Activated CD8-positive, alpha-beta memory T cell treated with anti-CD3 and anti-CD28 coated beads for 1 hour (primary cell): Measurements from ENCODE around the gene RBM6.
A peak's percentile ranks its signal among the peaks of the same experiment; 100 is the strongest.
"Not testable (repeated sequence)": the region's sequence is repeated elsewhere in the genome, so short reads cannot be mapped to it uniquely, and the experiment has no call there.

Source experiments
- DNase-seq, 2 donors: peaks; one replicate each; pipeline ENCODE4 v3.0.0-alpha.2; 2020; ENCODE audit warnings: low read depth in 1 of 2; ENCODE audit errors: extremely low read depth in 1 of 2

RBM6 gene

DNA sequence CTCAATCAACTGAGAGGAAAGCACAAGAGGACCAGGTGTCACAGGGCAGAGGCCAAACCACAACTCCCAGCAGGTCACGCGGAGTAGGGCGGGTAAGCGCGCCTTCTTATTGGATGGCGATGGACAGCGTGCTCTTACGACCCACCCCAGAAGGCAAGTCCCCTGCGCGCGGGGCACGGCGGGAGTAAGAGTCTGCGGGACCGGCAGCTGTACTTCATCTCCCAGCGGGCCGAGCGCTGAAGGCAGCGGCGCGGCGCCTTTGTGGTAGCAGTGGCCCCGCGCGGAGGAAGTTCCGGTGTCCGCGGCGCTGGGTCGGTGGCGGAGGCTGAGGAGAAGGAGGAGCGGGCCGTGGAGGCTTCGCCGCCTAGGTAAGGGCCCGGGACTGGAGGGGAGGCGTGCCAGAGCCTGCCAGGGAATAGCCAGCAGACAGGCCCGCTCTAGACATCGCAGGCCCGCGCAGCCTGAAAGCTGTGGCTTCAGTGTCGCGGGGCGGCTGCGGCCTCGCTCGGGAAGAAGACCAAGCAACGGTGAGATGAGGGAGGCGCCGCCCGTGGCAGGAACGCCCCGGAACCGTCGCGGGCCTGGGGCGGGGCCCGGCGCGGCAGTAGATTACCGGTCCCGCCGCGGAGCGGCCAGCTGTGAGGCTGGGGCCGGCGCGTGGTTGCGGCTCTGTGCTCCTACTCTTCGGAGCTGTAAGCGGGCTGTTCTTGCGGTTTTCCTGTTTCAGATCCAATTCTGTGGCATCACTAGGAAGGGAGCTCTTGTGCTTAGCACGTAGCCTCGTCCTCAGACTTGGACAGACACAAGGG lies at the start of gene RBM6:
TSS of gene RBM6 (plus strand) at position 293 of the 809 bp plus-strand sequence. CDS start 22,492 bp downstream, outside the sequence.
- DNase-seq, result peak; percentile 82 to 86

- DNase-seq, result no peak
Observed at GRCh38 chr3:49895791-49896190, 44.2 kb upstream of the RBM6 start.

DNA sequence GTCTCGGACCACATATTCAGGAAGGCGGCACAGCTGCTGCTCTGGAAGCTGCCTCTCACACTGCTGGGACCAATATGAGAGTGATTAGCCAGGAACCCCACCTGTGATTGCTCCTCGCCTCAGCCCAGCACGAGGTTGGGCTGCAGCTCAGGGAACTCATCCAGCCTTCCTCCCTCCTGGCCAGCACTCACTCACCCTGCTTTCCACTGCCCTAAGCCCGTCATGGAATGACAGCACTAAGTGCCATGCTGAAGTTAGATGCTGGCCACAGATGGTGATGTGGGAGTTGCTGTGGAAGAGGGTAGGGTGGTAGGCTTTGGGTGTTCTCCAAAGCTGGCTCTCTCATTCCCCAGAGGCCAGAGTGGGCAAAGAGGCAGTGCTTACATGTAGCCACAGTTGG lies 43.6 kb upstream of the RBM6 start:
- no peak for DNase-seq

DNA sequence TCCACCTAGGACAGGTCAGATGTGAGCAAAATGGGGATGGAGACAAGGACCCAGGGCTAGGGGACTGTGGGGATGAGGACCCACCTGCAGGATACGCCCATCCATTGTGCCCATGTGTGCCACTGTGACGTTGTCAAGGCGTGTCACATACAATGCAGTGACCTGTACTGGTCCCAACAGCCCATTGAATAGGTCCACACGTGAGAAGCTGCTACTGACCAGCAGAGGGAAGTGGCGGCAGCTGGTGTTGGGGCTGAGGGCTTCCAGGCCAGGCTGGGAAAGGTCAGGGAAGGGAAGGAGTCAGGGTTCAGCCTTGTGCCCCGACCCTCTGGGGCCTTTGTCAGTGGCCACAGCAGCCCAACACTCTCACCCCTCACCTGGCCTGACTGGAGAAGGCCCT lies 41.0 kb upstream of the RBM6 start:
- DNase-seq, result no peak

GRCh38 chr3:49899815-49900214 lies 40.1 kb upstream of the RBM6 start:
- no peak for DNase-seq

GRCh38 chr3:49900491-49901153 lies 39.3 kb upstream of the RBM6 start:
- DNase-seq, result no peak

GRCh38 chr3:49901366-49902339 lies 38.3 kb upstream of the RBM6 start:
- no peak for DNase-seq

GRCh38 chr3:49902511-49903345 lies 37.2 kb upstream of the RBM6 start:
- DNase-seq, result no peak

- DNase-seq, result peak; percentile 38 to 74
Observed at GRCh38 chr3:49903451-49904424, 36.2 kb upstream of the RBM6 start, which contains the start of gene MST1R. TSS of gene MST1R (minus strand) at chr3:49903873. CDS start at chr3:49903609, 264 bp downstream.

- DNase-seq, result not testable (repeated sequence)
Observed at GRCh38 chr3:49904448-49904847, 35.5 kb upstream of the RBM6 start.

DNA sequence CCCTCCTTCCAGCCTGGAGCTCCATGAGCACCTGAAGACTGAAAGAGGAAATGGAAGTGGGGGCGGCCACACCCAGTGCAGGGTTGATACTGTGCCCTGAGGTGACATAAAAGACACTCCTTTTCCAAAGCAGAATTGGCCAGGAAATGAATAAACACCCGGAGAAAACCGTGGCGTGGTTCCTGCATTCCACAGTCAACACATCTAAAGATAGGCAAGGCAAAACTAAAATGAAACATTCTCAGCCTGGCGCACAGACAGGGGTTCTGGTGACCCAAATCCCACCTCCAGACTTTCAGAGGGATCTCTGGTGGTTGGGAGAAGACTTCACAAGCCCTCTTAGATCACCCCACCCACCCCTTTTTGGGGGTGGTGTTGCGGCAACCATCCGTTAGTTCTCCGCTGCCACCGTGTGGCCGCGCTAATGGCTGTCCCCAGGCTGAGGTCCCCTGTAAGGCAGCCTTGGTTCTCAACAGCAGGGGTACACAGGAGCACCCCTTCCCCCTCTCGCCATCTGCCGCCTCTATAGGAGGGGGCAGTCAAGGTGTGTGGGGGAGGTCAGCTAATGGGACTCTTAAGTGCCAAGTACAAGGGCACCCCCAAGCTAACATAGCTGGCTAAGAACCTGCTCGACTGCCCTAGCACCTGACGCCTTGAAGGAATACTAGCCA lies 33.7 kb upstream of the RBM6 start:
- DNase-seq, result peak in 1 of 2 donors; percentile 22

- no peak for DNase-seq
Observed at GRCh38 chr3:49908373-49909199, 31.4 kb upstream of the RBM6 start.

DNA sequence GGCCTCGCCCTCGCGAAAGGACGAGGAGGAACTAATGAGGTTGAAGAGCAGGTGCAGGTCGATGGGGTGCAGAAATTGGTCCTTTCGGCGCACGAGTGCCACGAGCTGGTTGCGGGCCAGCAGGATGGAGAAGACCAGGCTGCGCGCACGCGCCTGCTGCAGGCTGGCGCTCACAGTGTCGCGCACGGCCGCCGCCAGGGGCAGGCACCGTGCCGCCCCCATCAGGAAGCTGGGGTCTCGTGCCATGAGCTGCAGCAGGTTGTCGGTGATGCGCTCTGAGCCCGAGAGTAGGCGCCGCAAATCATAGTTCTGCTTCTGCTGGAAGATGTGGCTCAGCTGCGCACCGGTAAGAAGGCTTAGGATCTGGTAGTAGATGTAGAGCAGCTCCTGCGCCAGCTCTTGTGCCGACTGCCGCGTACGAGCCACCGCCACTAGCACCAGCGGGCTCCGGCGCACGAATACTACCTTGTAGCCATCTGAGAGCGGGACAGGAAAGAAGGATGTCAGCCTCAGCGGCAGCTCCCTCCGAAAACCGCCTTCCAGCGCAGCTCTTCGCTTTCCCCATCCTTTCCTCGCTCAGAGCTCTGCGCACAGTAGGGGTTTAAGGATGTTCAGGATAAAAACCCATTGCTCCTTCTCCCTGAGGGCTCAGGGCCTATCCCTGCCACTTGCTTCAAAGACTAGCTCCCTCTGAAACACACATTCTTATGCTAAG lies 29.4 kb upstream of the RBM6 start:
- no peak for DNase-seq

GRCh38 chr3:49911124-49911420 lies 28.9 kb upstream of the RBM6 start:
- DNase-seq, result no peak

DNA sequence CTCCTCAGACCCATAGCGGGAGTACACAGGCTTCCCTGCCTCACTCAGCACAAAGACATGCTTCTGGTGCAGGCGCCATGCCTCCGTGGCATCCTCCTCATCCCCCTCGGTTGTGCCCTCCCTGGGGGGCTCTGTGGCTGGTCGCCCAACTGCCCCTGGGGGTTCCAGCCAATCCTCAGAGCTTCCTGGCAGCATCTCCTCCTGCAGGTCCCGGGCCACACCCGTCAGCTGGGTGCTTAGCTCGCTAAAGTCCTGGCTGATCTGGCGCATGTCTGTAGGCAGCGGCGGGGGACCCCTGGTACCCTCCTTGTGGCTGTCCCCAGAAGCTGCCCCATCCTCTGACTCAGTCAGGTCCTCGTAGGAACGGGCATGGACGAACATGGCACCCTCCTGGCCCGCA lies 28.3 kb upstream of the RBM6 start:
- DNase-seq, result no peak

DNA sequence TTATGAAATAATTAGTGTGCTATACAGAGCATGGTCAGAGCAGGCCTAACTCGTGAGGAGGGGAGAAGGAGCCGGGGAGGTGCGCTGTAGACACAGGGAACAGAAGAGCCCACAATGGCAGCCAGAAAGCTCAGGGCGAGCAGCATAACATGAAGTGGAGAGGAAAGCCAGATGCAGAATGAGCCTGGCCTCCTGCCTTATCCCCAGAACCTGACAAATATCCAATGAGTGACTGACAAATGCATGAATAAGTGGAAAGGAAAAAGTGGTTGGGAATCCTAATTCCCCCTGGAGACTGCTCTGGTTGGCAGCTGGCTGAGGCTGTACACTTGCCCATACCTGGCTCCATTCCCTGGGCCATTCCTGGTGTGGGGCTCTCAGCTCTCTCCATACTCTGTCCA lies 27.1 kb upstream of the RBM6 start:
- DNase-seq, result no peak

DNA sequence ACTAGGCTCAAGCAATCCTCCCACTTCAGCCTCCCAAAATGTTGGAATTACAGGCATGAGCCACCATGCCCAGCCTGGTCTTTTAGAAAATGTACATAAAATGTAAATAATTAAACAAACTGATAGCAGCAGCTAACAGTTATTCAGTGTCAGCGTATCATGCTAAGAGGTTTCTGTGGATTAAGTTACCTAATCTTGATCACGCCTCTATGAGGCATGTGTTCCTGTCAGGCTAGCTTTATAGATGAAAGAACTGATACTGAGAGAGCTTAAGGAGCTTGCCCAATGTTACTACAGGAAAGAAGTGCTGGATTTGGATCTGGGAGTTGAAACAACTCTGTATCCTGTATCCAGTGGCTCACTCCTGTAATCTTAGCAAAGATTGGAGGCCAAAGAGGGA lies 25.0 kb upstream of the RBM6 start:
- DNase-seq, result no peak
